HG03457 (cell line): ENCODE results near the gene EIF1.

Experiments used
- ATAC-seq: cut with Tn5 transposase; IDR thresholded peaks from one replicate; pipeline ENCODE4 v1.9.1; 2021; ENCODE audit warnings: moderate number of reproducible peaks; ENCODE audit not compliant: unreplicated experiment

EIF1 gene

DNA sequence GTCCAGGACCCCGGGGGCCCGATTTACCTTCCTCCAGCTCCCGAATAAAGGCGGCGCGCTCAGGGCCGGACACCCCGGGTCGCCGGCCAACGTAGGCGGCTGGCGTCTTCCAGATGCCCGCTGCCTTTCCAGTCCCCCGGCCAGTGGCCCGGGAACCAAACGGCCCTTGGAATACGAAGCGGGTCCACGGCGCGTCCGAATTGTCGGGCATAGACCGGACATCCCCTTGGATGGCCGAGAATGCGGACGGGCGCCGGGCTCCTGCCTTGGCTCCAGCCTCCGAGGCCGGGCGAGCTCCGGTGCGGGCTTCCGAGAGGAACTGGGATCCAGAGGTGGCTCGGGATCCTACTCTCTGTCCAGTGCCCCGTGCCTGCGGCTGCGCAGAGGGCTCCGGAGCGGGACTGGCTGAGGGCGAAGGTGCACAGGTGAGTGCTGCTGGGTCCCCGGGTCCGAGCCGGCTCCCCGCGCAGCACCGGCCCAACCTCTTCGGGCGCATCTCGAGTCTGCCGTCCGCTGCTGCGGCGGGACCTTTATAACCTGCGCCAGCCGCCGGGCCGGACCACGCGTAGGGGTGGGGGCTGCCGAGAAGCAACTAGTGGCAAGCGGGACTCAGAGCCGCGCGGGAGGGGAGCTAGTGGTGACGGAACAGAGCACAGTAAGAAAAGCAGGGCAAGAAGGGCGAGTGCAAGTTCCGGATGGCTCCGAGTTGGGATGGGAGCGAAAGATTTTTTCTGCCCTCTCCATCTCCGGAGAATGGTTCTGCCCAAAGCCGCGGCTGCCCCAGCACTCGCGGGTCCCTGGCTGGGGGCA lies 45.7 kb downstream of the EIF1 start, which contains the start of gene HAP1:
HAP1 (minus strand) TSS at position 505 of the 810 bp plus-strand sequence; CDS start at position 496, 9 bp downstream.
- no peak for ATAC-seq

DNA sequence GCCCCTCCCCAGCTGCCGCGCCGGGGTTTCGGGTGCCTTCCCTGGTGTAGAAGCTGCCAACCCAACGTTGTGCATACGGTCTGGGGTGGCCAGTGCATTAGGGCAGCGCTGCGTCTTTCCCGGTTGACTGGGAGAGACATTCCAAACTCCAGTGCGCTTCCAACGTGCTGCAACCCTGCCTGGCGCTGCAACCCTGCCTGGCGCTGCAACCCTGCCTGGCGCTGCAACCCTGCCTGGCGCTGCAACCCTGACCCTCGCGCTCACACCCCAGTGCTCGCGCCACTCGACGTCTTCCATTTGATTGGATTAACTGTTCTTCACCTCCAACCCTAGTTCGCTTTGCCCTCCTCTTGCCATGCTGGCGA lies 46.2 kb downstream of the EIF1 start:
- no peak for ATAC-seq

DNA sequence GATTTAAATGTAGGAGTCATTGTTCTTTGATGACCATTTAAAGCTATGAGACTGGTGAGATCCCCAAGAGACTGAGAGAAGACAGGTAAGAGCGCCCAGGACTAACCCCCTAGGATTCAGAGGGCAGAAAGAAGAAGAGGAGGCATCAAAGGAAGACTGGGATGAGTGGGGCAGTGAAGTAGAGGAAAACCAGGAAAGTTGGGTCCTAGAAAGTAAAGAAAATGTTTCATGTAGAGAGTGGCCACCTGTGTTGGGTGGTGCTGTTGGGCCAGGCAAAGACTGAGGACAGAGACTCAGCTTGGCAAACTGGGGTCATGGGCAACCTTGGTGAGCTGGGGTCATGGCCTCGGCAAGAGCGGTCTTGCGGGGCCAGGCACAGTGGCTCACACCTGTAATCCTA lies 47.1 kb downstream of the EIF1 start:
- ATAC-seq, result no peak

DNA sequence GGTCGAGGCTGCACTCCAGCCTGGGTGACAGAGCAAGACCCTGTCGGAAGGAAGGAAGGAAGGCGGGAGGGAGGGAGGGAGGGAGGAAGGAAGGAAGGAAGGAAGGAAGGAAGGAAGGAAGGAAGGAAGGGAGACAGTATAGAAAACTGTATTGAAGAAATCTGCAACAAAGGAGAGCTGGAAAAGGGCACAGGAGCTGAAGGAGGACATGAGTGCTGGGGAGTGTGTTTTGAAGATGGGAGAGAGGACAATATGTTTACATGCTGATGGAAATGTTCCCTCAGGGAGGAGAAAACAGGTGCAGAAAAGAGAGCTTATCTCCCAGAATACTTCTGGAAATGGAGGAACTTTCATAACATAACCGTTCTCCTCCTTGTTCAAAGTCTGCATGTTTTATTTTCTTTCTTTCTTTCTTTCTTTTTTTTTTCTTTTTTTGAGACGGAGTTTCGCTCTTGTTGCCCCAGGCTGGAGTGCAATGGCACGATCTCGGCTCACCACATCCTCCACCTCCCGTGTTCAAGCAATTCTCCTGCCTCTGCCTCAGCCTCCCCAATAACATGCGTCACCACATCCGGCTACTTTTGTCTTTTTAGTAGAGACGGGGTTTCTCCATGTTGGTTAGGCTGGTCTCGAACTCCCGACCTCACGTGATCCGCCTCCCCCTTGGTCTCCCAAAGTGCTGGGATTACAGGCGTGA lies 48.4 kb downstream of the EIF1 start:
- no peak for ATAC-seq

DNA sequence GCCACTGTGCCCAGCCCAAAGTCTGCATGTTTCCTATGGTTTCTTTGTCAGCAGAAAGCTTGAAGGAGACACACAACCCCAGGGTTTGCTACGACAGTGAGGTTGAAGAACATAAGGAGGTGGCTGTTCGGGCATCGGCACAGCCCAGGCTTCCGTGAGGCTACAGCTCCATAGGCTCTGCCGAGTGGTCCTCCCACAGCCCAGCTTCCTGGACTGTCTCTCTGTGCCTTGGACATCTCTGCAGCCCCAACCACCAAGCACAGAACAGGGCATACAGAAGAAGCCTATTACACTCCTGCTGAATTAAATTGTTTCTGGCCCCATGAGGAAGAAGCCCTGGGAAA lies 49.0 kb downstream of the EIF1 start:
- ATAC-seq, result no peak

DNA sequence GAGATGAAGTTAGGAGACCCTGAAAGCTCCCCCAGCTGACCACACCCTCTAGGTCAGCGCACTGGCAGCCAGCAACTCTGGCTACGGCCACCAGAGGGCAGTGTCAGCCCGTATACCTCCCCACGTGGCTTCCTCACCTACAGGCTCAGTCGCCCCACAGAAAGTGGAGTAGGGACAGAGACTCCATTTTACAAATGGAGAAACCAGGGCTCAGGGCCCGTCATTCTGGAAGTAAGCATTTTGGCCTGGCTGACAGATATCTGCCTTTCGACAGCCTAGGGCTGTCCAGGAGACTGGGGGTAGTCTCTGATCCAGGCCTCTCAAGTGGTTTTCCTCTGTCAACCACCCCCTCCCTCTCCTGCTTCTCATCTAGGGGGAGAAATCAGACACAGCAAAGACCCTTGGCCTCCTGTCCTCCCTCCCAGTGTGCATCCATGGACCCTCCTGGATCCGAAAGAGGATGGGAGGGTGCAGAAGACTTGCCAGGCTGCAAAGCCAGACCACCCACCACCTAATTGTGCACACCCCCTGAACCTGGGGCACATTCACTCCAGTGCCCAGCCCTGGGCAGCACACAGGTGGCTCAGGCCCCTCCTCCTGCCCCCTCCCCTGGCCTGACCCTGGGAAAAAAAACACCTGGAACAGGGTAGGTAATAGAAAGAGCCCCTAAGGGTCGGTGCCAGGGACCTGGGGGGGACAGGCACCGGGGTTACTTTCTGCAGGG lies 49.6 kb downstream of the EIF1 start:
- ATAC-seq, result no peak

DNA sequence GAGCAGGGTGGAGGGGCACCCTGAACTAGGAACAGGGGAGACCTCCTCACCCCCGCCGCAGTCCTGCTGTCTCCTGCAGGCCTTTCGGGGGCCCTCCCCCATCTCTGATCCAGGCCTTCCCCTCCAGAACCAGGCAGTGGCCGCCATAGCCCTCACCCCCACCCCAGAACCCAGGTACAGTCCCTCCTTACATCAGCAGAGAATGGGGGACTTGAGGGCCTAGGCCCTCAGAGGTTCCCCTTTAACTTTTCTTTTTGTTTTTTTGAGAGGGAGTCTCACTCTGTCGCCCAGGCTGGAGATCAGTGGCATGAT lies 50.1 kb downstream of the EIF1 start:
- no peak for ATAC-seq

DNA sequence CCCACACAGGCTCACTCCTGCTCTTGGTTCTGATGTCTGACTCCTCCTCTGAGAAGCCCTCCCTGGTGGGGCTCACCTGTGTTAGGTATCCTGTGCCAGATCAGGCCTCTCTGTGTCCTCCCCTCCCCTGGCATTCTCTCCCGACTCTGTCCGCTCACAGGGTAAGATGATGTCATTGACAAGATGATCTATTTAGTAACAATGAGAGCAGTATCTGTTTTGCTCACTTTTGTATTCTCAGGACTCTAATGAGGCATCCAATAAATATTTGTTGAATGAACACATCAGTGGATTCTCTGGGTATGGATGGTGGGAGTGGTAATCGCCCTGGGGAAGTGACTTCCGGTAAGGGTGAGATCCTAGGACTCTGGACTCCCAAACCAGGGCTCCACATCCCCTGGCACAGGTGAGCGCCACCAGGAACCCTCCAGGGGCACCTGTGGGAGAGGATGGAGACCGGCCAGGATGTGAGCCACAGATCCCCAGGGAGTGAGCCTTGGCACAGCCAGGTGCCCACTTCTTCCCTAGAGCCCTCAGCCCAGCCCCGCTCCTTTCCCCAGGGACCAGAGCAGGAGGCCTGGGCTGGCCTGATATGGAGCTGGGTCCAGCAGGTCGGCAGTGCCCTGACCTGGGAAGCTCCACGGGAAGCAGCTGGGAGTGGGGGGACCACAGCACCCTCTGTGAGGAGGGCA lies 51.1 kb downstream of the EIF1 start:
- ATAC-seq, result no peak

DNA sequence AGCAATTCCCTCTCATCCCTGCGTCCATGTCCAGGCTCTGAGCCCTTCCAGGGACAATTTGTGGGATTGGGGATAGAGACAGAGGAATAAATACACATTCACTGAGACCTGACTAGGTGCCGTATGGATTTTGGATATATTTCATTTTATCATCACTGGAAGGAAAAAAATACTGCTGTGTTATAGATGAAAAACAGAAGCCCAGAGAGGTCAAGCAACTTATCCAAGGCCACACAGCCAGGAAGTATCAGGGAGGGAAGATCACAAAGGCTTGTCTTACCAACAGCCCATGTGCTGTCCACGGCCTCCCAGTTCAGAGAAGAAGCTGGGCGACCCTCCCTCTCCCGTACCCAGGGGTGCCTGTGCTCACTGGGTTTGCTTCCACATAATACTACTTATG lies 51.8 kb downstream of the EIF1 start:
- no peak for ATAC-seq

DNA sequence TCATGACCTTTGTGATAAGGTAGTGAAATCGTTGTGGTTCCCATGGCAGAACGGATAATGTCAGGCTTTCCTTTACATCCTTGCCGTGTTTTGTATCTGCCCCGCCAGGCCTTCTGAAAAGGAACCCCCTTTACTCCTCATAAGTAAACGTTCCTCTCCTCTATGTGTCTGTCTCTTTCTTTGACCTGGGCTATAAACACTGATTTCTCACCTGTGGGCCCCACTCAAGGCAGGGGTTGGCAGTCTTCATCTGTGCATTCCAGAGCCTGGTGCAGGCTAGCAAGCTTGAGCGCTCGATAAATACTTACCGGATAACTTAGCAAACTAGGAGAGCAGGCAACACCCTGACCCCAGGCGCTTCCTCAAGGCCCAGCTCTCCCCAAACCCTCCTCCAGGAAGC lies 53.0 kb downstream of the EIF1 start:
- no peak for ATAC-seq
